NCI-H2107 treated with DMSO at 0.1 percent for 48 hours (cell line): ENCODE data around the gene NIPAL4.

Experiments used
- DNase-seq: peaks from one replicate; lab custom pipeline; 2025; ENCODE audit not compliant: unreplicated experiment; lab: John Stamatoyannopoulos, UW

NIPAL4 gene

DNA sequence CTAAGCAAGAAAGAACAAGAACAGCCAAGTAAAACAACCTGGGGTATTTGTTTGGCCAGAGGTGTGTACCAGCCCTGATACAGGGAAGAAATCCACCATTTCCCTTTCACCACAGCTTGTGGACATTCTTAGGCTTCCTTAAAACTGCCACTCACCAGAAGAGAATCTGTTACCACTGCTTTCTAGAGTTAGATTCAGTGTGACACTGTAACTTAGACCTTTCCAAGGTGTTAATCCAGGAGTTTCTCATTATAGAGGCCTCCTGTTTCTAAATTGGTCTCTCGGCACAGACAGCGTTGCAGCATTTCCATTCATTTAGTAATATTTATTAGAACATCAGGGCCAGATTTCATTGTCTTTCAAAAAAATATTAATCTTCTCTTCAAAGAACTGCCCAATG lies 55.0 kb downstream of the NIPAL4 start:
- no peak for DNase-seq

DNA sequence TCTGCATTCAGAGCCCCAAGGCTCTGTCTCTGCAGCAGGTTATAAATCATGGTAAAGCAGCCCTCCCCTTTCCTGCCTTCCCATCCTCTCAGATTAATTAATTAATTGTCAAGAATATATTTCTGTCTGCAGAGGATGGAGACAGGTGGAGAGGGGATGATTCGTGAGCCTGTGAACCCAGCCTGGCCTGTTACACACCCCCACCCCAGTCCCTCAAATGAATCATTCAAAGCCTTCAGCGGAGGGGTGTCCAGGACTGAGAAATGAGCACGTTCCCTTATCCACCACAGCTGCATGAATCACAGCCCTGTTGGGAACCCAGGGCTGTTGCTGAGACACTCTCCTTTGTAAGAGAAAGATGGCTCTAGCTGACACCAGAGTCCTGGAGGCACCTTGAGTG lies 56.0 kb downstream of the NIPAL4 start:
- no peak for DNase-seq

DNA sequence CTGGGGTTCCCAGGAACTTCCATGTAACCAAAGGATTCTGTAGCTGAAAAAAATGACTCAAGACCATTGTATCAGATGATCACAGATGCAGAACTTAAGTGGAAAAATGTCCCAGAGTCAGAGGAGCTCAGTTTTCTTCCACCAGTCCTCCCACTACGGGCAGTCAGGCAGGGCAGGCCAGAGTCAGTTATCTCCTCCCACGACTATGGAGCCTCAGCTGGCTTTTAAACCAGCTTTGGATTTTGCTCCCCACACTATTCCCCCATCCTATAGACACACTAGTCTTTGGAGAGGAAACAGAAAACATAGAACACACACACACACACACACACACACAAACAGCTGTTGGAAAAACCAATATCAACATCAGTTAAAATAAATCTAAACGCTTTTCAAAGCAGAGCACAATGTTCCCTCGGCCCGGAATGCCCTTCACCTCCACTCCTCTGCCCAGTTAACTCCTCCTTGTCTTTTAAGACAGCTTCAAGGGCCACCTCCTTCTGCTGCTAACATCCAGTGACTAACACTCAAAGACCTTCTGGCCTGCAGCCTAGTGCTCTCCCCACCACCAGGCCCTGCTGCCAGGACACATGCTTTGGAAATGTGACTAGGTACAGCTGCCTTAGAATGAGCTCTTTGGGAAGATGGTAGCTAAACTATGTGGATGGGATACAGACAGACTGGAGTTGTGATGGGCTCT lies 56.8 kb downstream of the NIPAL4 start:
- DNase-seq = no peak

DNA sequence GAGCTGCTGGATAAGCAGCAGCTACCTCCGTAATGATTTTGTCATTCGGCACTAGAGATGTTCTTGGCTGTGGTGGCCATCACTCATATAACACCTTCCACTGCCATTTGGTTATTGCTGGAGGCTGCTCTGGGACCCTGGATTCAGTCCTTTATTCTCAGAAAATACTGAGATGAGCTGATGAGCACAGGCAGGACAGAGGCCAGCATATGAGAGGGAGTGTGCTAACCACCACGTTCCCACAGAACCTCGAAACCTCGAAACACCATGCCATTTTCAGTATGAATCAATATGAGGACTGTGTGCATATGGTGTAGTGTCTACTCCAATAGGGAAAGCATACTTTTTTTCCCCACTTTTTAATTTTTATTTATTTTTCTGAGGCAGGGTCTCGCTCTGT lies 59.0 kb downstream of the NIPAL4 start:
- DNase-seq = no peak

GRCh38 chr5:157519579-157520253 lies 59.7 kb downstream of the NIPAL4 start:
- DNase-seq = no peak

DNA sequence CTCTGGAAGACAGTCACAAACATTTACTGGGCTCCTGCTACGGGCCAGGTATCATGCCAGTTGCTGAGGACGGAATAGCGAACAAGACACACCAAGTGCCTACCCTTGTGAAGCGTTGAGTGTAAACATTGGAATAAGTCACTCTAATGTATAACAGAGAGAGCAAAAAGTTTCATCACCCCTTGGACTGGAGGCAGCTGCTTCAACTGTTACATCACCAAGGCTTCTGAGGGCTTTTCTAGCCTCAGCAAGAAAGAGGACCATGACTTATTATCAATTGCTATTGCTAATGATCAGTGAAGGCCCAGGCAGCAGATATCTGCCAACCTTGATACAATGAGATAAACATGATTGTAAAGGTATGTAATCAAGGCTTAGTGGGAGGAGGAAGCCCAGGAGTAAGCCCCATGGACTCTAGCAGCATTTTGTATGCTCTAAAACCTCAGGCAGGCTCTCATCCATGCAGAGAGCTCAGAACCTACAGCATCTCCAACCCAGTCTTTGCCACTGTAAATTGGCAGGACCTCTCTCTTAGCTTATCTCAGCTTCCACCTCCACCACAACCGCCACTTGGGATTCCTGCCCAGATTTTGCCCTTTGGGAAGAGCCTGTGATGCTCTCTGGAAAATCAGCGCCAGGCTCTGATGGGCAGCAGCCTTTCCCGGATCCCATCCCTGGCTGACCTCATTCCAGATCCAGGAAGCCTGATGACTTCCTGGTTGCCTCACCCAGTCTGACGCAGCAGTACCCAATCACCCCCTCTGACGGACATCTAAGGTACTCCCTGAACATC lies 61.1 kb downstream of the NIPAL4 start:
- DNase-seq = no peak

- DNase-seq = no peak
Measured at GRCh38 chr5:157521704-157522029, 61.7 kb downstream of the NIPAL4 start.

DNA sequence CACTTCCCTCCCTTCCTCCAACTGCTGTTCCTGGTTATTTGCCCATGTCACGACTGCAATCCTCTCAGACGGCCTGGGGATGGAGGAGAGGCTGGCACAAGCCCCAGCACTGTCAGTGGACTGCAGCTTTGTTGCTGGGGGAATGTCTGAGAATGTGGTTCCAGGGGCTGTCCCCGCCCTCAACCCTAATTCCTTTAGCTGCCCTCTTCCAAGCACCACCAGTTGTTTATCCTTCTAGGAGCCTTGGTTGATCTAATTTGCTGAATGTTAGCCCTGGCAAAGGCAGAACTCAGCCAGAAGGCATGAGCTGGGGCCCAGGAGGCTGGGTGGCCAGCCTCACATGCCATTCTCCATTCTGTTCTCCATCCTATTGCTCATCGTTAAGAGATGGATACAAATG lies 64.0 kb downstream of the NIPAL4 start:
- no peak for DNase-seq
